NCI-H1105 (cell line): Measurements from ENCODE around the gene CDADC1.

ENCODE experiments used
- DNase-seq: peaks from one replicate; lab custom pipeline; 2025; lab: John Stamatoyannopoulos, UW

Gene CDADC1

DNA sequence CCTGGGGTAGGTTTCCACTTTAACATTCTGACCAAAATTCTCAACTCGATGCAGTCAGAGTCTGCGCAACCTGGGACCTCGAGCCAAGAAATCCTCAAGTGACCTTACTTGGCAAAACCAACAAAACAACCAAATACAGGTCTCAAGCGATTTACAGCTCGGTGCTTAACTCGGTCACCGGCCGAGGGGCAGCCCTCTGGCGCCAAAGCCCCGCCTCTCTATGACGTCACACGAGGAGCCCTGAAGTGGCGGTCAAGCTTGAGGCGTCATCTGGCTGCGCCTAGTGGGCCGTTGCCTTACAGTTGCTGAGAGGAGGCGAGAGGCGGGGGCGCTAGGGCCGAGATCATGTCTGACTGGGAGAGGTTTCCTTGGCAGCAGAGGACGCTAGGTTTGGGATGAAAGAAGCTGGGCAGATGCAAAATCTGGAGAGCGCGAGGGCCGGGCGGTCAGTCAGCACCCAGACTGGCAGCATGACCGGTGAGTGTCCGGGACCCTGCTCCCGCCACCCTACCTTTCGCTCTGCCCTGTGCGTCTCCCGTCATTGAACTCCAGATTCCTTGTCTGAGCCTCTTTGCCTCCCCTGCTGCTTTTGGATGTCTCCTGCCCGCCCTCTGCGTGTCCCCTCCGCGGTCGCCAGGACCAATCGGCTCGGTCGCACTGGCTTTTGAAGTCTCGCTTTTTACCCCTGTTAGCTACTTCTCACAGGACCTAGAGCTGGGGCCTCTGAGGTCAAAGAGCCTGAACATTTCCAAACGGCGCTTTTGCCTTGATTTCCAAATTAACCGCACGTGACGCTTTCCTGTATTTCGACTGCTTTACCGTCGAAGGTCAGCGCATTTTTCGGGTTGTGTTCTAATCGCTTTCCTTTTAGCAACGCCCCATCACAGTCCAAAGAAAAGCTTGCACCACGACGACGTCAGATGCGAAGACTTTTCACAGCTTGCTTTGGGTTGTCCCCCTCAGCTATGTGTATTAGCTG, at the start of gene CDADC1:
CDADC1 (plus strand) TSS at position 283 of the 979 bp plus-strand sequence; CDS start at position 396, 113 bp downstream.
- peak; percentile 72 for DNase-seq

DNA sequence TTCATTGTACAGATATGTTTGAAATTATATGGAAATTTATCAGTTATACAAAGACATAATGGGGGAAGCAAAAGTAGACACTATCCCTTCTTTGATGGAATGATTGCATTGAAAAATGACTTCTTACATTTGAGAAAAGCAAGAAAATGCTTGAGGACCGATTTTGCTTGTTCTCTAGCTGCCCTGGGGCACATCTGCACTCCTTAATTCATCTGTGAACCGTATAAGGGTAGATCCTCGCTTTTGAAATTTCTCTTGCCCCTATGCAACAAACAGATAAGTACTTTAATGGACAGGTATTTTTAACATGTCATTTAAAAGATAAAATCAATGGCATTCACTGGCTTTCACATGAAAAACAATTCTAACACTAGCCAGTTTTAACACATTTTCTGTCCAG, 41.1 kb upstream of the CDADC1 start:
- no peak for DNase-seq

DNA sequence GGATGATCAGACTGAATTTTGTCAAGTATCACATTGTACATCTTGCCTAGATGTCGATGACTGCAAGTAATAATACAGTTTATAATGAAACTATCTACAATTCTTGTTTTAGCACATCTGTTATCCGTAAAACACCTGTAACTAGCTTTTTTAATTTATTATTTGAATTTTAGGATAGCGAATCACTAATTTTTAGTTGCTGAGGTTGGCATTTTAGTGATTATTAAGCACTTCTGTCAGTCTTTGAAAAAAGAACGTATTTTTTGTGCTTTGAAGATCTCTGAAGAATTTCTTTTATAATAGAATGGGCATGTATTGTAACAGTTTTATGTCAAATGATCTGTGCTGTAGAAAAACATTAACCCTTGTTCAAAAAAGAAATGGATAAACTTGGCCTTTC, 39.1 kb upstream of the CDADC1 start:
- no peak for DNase-seq

DNA sequence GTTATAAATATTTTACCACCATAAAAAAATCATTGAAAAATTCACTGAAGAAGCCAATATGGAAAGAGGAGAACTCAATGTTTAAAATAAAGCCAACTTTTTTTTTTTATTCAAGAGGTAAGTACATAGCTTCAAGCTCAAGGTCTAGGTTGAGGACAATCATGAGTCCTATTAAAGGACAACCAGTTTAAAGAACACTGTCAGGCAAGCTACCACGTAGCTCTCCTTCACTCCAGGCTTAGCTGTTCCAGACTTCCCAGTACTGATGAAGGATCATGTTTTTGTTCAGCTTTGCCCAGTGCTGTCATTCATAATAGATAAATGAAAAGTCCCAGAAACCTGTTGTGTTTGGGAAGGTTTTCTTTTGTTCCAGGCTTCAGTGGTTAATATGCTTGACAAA, 37.6 kb upstream of the CDADC1 start:
- no peak for DNase-seq

DNA sequence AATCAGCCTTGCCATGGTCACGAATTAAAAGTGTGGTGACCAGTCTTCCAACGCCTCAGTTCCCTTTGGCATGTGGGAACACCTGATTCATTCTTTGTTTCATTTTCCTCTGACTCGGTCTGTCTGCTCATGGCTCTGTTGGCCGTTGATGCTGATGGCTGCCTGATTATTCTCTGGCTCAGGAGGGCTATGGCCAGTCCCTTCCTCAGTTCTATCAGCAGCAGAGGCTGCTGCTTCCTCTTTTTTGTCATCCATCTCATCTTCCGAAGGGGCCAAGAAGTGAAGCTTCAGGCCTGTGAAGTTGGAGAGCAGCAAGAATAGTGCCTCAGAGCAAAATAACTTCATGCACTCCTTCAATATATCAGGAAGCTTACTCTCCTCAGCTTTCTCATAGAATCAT, 37.1 kb upstream of the CDADC1 start:
- no peak for DNase-seq

DNA sequence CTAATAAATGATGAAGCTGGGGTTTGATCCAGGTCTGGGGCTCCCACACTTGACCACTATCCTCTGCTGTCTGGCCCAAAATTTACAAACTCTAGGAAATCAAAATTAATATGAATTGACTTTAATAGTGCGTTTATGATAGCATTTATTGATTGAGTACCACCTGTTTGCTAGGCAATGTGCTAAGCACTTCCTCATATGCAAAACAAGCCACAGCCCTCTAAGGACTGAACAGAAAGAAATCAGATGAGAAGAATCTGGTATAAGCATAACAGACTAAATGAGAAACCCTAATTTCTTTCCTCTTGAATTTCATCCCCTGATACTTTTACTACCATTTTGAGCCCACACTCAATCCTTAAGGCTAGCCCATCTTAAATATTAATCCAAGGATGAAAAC, 34.2 kb upstream of the CDADC1 start:
- DNase-seq = no peak

DNA sequence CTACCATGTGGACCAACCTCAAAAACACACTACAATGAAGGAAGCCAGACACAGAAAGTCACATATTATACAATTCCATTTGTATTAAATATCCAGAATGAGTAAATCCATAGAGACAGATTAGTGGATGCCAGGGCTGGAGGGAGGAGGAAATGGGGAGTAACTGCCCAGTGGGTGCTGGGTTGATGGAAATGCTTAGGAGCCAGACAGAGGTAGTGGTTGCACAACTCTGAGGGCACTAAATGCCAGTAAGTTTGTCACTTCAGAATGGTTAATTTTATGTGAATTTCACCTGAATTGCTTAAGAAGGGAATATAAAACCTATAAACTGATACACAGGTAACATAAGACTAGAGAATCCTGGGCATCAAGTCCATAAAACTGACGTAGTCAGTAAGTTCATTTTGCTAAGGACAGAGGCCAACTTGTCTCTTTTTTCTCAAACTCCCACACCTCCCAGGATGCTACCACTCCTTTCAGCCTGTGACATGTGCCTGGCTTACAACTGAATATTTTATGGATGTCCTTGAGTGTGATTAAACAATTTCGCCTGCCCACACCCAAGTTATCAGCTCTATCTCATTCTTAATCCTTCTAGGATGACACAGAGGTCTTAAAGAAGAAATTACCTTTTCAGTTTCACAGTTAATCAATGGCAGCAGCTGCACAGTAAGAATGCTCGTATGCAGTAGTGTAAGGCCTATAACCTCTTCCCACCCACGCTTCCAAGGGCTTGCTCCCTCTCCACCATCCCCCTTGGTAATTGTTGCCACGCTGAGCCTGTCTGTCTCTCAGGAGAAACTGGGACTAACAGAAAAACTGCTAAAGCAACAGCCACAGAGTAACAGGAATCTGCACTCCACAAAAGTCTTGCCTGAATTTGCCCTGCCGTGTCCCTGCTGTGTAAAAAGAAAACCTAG, 33.5 kb upstream of the CDADC1 start:
- no peak for DNase-seq

DNA sequence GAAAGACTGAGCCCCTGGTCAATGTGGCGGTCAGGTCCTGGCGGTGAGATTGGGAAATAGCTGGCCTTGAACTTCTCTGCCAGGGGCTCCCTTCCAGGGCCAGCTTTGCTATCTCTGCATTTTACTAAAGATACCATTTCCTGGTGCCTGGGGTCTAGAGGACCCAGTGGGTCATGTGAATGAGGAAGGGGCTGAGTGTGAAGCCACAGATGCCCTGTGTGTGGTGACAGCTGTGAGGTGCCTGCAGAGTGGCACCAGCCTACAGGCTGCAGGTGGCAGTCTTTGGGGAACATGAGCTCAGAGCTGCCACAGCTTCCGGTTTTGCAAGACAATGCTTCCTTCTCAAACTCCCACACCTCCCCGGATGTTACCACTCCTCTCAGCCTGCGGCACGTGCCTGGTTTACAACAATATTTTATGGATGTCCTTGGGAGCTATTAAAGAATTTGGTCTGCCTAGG, 32.8 kb upstream of the CDADC1 start:
- DNase-seq = no peak

DNA sequence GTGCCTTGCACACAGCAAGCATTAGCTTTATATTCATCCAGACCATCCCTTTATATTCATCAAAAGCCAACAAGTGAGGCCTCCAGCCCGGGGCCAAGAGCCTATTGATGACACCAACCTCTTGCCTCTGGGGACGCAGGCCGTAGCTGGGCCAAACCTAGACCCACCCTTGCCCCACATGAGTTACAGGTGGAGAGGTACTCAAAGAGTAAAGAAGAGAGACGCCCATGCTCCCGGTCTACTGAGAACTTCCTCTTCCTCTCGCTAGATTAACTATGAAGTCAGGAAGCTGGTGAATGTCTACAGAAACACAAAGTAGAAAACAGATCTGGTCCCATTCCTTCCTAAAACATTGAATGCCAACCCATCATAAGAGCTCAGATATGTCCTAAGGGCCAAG, 31.4 kb upstream of the CDADC1 start:
- DNase-seq = no peak

DNA sequence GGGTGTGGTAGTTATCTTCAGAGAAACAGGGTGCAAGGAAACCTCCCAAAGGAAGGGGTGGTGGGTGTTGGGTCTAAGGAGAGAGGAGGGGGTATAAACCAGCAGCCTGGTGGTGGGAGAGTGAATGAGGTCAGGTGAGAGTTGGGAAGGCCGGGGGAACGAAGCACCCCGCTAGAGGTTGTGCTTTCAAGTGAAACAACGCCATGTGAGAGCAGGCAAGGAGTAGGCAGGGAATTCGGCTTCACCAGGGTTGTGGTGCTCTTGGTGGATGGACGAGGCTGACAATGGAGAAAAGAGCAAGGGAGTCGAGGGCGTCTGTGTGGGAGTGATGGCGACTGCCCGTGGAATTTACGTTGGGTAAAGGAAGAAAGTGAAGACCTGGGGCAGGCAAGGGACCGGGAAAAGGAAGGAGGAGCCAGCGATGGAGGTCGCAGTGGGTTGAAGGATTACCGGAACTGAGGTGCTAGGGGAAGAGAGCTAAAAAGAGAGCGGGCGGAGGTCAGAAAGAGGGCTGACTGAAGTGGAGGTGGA, 29.7 kb upstream of the CDADC1 start:
- DNase-seq = no peak

DNA sequence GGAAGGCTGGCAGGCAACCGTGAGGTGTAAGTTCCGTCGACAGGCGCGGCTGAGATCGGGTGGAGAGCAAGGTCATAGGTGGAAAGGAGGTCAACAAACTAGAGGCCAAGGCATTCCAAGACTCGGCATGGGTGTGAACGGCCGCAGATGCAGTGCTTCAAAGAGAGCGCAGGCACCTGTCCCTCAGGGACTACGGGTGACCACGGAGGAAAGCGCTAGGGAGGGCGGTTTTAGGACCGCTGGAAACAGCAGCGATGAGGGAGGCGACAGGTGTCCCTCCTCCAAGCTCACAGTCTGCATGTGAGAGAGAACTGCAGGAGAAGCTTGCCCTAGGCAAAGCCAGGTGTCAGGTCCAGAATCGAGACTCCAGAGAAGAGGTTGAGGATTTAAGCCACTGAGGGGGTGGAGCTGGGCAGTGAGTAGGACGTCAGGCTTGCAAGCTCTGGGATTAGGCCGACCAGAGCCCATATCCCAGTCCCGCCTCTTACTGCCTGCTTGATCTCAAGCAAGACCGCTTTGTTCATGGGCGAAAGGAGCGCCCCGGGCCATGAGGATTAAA, 29.2 kb upstream of the CDADC1 start:
- DNase-seq = no peak

DNA sequence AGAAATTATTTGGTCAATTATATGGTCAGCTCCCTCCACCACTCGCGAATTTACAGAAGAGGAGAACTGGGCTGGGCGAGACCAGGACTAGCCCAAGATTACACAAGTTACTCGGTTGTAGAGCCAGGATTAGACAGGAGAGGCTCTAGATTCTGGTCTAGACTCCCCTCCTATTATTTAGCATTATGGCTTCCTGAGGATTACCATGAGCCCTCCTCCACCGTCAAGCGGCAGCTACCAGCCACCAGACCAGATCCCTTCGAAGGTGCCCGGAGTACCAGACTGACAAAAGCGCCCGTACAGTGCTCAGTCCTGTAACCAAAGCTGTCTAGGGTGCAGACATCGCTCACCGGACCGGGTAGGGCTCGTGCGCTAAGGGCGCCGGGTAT, 28.1 kb upstream of the CDADC1 start:
- no peak for DNase-seq

DNA sequence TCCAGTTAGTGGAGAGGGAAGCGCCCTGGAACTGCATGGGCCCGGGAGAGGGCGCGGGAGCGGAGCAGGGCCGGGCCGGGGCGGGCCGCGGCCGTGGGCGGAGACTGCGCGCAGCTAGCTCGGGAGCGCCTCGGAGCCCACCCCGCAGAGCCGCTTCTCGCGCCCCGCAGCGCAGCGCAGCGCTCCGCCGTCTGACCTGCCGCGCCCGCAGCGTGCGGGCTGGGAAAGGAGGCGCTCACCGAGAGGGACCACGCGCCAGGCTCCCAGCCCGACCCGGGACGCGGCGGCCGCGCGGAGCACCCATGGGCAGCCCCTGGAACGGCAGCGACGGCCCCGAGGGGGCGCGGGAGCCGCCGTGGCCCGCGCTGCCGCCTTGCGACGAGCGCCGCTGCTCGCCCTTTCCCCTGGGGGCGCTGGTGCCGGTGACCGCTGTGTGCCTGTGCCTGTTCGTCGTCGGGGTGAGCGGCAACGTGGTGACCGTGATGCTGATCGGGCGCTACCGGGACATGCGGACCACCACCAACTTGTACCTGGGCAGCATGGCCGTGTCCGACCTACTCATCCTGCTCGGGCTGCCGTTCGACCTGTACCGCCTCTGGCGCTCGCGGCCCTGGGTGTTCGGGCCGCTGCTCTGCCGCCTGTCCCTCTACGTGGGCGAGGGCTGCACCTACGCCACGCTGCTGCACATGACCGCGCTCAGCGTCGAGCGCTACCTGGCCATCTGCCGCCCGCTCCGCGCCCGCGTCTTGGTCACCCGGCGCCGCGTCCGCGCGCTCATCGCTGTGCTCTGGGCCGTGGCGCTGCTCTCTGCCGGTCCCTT, 27.5 kb upstream of the CDADC1 start, which contains the start of gene MLNR:
MLNR (plus strand) TSS at position 303 of the 820 bp plus-strand sequence; CDS start at position 303, 0 bp downstream.
- no peak for DNase-seq

DNA sequence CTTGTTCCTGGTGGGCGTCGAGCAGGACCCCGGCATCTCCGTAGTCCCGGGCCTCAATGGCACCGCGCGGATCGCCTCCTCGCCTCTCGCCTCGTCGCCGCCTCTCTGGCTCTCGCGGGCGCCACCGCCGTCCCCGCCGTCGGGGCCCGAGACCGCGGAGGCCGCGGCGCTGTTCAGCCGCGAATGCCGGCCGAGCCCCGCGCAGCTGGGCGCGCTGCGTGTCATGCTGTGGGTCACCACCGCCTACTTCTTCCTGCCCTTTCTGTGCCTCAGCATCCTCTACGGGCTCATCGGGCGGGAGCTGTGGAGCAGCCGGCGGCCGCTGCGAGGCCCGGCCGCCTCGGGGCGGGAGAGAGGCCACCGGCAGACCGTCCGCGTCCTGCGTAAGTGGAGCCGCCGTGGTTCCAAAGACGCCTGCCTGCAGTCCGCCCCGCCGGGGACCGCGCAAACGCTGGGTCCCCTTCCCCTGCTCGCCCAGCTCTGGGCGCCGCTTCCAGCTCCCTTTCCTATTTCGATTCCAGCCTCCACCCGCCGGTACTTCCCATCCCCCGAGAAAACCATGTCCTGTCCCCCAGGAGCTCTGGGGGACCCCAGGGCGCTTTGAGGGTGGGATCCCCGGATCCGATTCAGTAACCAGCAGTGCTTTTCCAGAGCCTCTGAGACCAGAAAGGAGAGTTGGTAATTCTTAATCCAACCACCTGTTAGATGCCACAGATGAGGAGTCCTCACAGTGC, 26.7 kb upstream of the CDADC1 start:
- no peak for DNase-seq

DNA sequence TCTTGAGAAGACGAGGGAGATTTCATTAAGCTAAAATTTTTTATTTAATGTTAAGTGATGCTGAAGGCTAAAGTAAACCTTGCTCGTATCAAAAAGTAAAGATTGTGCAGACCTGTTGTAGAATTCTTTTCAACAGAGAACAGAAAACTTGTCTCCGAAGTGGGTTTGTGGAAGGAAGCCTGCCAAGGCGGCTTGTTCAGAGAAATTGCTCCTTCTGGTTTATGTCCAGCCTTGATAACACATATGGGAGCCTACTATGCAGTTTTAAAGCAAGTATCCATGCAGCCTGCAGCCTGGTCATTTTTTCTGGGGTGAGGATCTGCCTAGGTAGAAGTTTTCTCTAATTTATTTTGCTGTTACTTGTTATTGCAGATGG, 26.1 kb upstream of the CDADC1 start:
- no peak for DNase-seq

DNA sequence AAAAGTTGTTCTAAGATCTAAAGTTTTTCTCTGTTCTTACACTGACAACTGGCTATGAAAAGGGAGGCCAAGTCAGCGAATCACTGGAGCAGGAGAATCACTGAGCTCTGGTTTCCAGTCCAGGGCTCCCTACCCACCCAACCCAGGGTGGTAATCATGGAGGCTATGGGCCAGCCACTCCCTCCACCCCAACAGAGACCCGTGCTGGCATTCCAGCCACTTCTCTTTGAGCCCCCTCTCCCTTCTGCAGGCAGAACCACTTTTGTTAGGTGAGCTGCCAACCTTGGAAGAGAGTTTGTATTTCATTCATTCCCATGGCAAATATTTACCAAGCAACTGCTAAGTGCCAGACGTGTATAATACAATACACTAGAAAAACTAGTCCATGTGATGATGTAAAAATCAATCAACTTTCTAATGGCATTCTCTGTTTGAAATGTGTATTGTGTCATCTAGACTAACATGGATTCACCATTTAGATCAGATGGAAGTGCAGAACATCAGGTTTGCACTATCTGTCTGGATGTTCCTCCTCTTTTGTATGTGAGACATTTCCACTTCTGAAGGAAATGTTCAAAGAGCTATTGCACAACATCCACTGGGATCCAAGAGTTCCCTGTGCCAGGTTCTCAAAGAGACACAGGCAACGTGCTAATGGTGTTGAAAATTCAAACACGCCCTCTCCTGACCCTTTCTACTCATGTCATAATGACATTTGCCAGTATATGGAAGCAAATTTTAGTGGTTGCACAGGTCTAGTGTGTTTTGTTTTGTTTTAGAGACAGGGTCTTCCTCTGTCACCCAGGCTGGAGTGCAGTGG, 22.3 kb upstream of the CDADC1 start:
- no peak for DNase-seq

DNA sequence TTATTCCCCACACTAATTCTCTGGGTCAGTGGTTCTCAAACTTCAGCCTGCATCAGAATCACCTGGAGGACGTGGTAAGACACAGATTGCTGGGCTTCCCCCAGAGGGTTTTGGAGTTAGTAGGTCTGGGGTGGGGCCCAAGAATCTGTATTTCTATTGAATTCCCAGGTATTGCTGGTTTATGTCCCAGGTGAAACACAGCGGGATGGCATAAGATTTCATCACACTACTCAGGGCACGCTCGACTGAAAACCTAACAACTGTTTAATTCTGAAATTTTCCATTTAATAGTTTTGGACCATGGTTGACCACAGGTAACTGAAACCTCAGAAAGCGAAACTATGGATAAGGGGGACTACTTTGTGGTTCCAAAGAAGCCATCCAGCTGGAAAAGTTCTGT, 21.1 kb upstream of the CDADC1 start:
- DNase-seq = no peak

DNA sequence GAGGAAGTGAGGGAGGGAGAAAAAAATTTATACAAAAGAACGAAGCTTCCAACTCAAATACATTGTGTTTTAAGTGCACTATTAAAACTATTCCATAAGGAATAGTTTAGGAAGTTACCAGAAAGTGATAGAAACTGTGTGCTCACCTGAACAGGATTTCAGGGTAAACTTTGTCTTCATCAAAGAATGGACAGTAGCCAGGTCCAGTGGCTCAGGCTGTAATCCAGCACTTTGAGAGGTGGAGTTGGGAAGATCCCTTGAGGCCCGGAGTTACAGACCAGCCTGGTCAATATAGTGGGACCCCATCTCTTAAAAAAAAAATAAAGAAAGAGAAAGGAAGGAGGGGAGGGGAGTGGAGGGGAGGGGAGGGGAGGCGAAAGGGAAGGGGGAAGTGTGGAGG, 13.0 kb upstream of the CDADC1 start:
- DNase-seq = no peak

DNA sequence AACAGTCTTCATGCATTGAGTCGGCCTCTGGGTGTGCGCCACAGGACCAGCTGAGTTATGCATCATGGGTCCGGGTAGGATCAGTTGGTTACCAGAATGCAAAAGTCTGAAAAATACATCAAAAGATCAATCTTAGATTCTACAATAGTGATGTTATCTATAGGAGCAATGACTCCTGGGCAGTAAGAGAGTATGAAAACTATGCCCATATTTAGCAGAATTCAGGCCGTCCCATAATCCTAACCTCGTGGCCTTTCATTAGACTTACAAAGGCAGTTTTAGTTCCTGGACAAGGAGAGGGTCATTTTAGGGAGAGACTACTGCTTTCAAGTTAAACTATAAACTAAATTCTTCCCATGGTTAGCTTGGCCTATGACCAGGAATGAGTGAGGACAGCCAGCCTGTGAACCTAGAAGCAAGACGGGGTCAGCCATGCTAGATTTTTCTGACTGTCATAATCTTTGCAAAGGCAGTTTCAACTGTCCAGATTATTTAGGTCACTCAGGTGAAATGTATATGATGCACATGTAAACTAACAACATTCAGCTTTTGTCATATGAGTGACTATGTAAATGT, 11.8 kb upstream of the CDADC1 start:
- DNase-seq = no peak
